HK-2 (cell line): ENCODE data around the gene APOO.

Source experiments
- DNase-seq: peaks from one replicate; pipeline ENCODE4 v3.0.0-alpha.2; 2018; ENCODE audit not compliant: unreplicated experiment

The APOO gene

DNA sequence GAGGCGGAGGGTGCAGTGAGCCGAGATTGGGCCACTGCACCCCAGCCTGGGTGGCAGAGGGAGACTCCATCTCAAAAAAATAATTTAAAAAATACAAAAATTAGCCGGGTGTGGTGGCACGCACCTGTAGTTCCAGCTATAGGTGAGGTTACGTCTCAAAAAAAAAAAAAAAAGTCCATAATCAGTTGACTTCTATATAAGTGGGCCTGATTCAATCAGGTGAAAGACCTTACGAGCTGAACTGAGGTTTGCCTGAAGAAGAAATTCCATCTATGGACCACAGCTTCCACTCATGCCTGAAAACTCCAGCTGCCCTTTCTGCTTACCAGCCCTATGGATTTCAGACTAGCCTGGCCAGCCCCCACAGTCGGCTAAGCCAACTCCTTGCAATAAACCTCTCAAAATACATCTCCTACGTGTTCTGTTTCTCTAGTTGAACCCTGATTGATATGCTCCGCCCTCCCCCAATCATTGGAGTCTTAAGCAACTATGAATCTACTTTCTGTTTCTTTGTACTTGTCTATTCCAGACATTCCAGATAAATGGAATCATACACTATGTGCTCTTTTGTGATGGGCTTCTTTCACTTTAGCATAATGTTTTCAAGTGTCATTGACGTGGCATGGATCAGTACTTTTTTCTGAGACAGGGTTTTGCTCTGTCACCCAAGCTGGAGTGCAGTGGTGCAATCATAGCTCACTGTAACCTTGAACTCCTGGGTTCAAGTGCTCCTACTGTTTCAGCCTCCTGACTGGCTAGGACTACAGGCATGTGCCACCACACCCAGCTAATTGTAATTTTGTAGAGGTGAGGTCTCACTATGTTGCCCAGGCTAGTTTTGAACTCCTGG, 88.1 kb downstream of the APOO start:
- no peak for DNase-seq

DNA sequence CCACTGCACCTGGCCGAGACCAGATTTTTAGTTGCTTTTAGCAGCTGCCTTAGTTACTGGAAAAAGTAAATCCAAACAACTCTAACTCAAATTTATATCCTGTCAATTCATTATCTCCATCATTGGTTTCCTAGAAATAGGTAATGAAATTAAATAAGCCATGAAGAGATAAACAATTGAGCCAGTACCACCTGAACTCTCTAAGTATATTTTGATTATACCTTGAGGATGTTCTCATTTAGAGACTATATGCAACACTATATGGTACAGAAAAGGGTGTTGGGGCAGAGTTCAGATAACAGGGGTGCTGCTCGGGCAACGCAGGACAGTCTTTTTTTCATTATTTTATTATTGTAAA, 89.8 kb downstream of the APOO start:
- DNase-seq, result no peak

DNA sequence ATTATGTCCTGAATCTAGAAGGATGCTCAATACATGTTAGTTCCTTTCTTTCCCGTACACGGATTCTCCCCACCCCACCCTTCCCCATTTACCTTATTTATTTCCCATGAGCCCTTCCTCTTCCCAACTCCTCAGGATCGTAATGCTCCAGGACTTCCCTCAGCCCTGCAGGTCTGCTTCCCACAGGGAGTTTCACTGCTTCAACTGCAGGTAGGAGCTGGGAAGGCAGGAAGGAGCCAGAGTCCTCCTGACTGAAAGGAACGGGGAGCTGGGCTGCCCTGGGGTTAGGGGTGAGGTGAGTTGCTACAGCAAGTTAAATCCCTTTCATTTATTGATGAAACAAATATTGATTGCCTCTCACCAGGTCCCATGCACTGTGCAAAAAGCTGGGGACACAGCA, 91.6 kb downstream of the APOO start:
- DNase-seq, result no peak

- no peak for DNase-seq
Observed at GRCh38 chrX:23815376-23815775, 92.4 kb downstream of the APOO start.

GRCh38 chrX:23813808-23814207, 93.9 kb downstream of the APOO start:
- DNase-seq, result no peak

- no peak for DNase-seq
Observed at GRCh38 chrX:23811656-23812055, 96.1 kb downstream of the APOO start.

GRCh38 chrX:23811108-23811651, 96.6 kb downstream of the APOO start:
- no peak for DNase-seq

GRCh38 chrX:23810279-23810678, 97.5 kb downstream of the APOO start:
- DNase-seq, result no peak

DNA sequence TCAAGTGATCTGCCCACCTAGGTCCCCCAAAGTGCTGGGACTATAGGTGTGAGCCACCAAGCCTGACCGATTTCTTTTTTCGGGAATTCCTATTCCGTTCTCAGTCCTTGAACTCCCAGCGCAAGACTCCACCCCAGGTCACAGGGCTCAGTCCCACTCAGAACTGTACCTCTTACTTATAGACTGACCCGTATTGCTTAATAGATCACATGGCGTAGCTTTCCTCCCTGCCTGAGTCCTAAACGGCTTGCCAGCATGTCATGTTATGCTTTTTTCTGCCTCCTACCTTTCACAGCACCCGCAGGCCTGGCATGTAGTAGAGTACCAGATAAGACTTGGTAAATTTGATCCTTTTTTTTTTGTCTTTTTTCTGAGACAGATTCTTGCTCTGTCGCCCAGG, 102.3 kb downstream of the APOO start:
- no peak for DNase-seq

- DNase-seq, result no peak
Observed at GRCh38 chrX:23804578-23804977, 103.2 kb downstream of the APOO start.

GRCh38 chrX:23803931-23804381, 103.8 kb downstream of the APOO start:
- DNase-seq, result no peak

GRCh38 chrX:23802431-23802830, 105.3 kb downstream of the APOO start:
- no peak for DNase-seq

- no peak for DNase-seq
Observed at GRCh38 chrX:23799469-23800065, 108.2 kb downstream of the APOO start.

- DNase-seq, result no peak
Observed at GRCh38 chrX:23797371-23798128, 110.2 kb downstream of the APOO start.

- DNase-seq, result no peak
Observed at GRCh38 chrX:23795221-23795620, 112.5 kb downstream of the APOO start.

- DNase-seq, result no peak
Observed at GRCh38 chrX:23792861-23793553, 114.7 kb downstream of the APOO start.

DNA sequence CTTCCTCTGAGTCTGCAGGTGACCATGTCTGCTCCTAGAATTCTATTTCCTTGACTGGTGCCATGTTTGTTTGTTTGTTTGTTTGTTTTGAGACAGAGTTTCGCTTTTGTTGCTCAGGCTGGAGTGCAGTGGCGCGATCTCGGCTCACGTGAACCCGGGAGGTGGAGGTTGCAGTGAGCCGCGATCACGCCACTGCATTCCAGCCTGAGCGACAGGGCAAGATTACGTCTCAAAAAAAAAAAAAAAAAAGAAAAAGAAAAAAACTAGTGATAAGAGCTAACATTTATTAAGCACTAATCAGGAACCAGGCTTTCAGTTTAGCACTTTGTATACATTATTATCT, 117.6 kb downstream of the APOO start:
- no peak for DNase-seq

GRCh38 chrX:23789386-23790154, 118.2 kb downstream of the APOO start:
- no peak for DNase-seq

GRCh38 chrX:23788946-23789345, 118.8 kb downstream of the APOO start:
- no peak for DNase-seq

DNA sequence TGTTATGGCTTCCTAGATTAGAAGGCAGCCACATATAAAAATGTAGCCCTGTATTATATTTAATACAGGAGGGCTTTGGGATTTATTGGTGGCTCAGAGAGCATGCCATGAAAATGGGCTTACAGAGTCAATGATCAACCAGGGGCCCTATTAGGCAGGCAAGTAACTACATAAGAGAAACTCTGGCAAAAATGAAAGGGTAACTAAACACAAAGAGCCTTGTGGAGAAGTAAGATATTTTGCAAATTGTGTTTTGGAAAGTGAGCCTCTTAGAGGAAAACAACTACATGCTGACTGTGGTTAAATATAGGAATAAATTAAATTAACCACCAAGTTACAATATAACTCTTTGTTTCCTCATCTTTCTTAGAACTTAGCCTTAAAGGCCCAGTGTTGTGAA, 119.2 kb downstream of the APOO start:
- DNase-seq, result no peak

DNA sequence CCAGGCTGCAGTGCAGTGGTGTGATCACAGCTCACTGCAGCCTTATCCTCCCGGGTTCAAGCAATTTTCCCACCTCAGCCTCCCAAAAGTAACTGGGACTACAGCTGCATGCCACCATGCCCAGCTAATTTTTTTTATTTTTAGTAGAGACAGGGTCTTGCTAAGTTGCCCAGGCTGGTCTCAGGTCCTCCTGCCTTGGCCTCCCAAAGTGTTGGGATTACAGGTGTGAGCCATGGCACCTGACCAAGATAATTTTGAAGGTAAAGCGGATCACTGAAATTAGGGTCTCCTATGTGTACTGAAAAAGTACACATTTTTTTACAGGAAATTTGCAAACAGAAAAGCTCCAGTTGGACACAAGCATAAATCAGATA, 120.0 kb downstream of the APOO start:
- no peak for DNase-seq
